ENCODE measurements around the gene HSD17B1.
"Not testable (repeated sequence)": the region's sequence is repeated elsewhere in the genome, so short reads cannot be mapped to it uniquely, and the experiment has no call there.

Gene HSD17B1

GRCh38 chr17:42548070-42548837 lies 4.5 kb upstream of the HSD17B1 start:
- DNase-seq = peak; percentile 61

DNA sequence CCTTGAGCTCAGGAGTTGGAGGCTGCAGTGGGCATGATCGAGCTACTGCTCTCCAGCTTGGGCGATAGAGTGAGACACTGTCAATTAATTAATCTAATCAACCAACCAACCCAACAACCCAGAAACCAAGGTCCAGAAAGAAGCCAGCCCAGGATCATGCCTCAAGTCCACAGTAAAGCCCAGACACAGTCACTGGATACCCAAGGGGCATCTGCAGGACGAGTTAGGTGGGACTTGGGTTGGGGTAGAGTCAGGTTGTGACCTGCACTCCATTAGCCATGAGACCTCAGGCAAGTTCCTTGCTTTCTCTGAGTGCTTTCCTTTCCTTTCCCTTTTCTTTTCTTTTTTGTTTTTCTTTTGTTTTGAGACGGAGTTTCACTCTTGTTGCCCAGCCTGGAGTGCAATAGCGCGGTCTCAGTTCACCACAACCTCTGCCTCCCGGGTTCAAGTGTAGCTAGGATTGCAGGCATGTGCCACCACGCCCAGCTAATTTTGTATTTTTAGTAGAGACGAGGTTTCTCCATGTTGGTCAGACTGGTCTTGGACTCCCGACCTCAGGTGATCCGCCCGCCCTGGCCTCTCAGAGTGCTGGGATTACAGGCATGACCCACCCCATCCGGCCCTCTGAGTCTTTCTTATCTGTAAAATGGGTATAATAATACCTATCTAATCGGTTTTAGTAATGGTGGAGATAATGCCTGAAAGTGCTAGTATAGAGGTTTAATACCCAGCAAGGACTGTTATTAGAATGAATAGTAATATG lies 3.5 kb upstream of the HSD17B1 start:
- no peak for DNase-seq

- DNase-seq = no peak
These were observed 567 bp downstream of the HSD17B1 start for GRCh38 chr17:42553161-42553818.

GRCh38 chr17:42553866-42554249 lies 1.1 kb downstream of the HSD17B1 start:
- DNase-seq = no peak

- DNase-seq = peak; percentile 75
These were observed 1.8 kb downstream of the HSD17B1 start for GRCh38 chr17:42554250-42555121.

DNA sequence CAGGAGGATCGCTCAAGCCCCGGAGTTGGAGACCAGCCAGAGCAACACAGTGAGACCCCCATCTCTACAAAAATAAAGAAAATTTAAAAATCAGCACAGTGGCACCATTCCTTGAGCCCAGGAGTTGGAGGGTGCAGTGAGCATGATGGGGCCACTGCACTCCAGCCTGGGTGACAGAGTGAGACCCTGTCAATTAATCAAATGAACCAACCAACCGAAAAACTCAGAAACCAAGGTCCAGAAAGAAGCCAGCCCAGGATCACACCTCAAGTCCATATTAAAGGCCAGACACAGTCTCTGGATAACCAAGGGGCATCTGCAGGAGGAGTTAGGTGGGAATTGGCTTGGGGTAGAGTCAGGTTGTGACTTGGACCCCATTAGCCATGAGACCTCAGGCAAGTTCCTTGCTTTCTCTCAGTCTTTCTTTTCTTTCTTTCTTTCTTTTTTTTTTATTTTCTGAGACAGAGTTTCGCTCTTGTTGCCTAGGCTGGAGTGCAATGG lies 2.4 kb downstream of the HSD17B1 start:
- no peak for DNase-seq

- DNase-seq = not testable (repeated sequence)
These were observed 3.4 kb downstream of the HSD17B1 start for GRCh38 chr17:42555961-42556617.

- DNase-seq = no peak
These were observed 6.4 kb downstream of the HSD17B1 start for GRCh38 chr17:42559075-42559474.

DNA sequence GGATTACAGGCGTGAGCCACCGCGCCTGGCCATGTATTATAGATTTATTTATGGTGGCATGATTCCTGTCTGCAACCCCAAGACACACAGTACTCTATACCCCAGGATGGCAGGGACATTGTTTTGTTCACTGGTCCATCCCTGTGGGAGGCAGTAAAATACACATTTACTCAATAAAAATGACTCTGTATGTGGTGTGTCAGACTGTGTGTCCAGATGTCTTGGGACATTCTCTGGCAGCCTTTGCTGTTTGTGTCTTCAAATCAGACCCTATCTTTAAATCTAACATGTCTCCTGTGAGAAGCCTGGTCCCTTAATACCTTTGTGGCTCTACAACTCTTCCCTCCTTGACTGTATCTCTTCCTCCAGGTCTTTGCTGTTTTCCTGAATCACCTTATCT lies 7.5 kb downstream of the HSD17B1 start:
- DNase-seq = no peak

GRCh38 chr17:42561897-42562387 lies 9.2 kb downstream of the HSD17B1 start, which contains the start of gene COASY:
TSS of gene COASY (plus strand) at chr17:42562148. CDS start at chr17:42562623, 475 bp downstream.
- peak; percentile 97 for DNase-seq

DNA sequence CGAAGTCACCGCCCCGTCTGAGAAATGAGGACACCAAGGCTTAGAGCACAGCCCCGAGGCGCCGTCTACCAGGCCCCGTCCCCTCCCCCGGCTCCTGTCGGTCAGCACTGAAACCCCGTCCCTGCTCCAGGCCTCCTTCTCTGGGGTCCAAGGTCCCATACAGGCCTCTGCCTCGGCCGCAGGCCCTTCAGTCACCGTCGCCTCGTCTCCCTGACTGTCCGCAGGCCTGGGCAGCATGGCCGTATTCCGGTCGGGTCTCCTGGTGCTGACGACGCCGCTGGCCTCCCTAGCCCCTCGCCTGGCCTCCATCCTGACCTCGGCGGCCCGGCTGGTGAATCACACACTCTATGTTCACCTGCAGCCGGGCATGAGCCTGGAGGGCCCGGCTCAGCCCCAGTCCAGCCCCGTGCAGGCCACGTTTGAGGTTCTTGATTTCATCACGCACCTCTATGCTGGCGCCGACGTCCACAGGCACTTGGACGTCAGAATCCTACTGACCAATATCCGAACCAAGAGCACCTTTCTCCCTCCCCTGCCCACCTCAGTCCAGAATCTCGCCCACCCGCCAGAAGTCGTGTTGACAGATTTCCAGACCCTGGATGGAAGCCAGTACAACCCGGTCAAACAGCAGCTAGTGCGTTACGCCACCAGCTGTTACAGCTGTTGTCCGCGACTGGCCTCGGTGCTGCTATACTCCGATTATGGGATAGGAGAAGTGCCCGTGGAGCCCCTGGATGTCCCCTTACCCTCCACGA lies 9.8 kb downstream of the HSD17B1 start:
- DNase-seq = no peak

GRCh38 chr17:42563143-42563509 lies 10.4 kb downstream of the HSD17B1 start:
- no peak for DNase-seq

- no peak for DNase-seq
These were observed 10.8 kb downstream of the HSD17B1 start for GRCh38 chr17:42563543-42563942.

- DNase-seq = no peak
These were observed 11.2 kb downstream of the HSD17B1 start for GRCh38 chr17:42563950-42564349.

GRCh38 chr17:42564815-42565522 lies 12.2 kb downstream of the HSD17B1 start:
- no peak for DNase-seq

- DNase-seq = no peak
These were observed 12.9 kb downstream of the HSD17B1 start for GRCh38 chr17:42565523-42566214.

- DNase-seq = no peak
These were observed 13.6 kb downstream of the HSD17B1 start for GRCh38 chr17:42566215-42566882.

DNA sequence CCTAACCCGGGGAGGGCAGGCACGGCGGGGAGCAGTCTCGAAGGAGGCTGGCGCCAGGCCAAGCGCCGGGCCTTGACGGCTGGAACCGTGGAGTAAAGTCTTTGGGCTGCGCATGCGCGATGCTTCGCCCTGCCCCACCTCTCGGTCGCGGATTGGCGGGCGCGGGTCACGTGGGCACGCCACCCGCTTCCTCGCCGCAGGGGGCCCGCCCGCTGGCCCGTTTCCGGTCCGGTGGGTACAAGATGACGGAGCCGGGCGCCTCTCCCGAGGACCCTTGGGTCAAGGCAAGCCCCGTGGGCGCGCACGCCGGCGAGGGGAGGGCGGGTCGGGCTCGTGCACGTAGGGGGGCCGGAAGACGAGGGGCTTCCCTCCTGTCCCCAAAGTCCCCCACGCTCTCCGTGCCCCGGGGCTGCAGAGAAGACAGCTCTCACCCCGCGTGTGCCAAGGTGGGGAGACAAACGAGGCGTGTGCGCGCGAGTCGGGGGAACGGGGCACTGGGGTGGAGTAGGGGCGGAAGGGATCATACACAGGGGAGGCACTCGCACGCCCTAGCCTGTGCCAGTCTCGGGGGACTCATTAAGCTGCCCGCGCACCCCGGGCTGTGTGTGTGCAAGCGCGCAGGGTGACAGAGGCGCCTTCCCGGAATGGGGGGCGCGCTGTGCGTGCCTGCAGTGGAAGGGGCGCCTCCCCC lies 14.3 kb downstream of the HSD17B1 start, which contains the start of gene MLX:
Gene MLX (plus strand): TSS at position 218 of the 691 bp plus-strand sequence. CDS start 25 bp downstream, at position 243.
- peak; percentile 91 for DNase-seq

Data from NCI-H2171 treated with DMSO at 0.1 percent for 48 hours (cell line).